GM19397 (cell line): Measurements from ENCODE around the gene CCND1.
"Not testable (repeated sequence)": the region's sequence is repeated elsewhere in the genome, so short reads cannot be mapped to it uniquely, and the experiment has no call there.

Source experiments
- ATAC-seq: cut with Tn5 transposase; IDR thresholded peaks from one replicate; pipeline ENCODE4 v1.9.1; 2021; ENCODE audit warnings: mild to moderate bottlenecking, moderate library complexity; ENCODE audit not compliant: unreplicated experiment

CCND1 gene

GRCh38 chr11:69617220-69617619 lies 23.7 kb upstream of the CCND1 start:
- no peak for ATAC-seq

- ATAC-seq: no peak
These were observed 23.3 kb upstream of the CCND1 start for GRCh38 chr11:69617682-69618081.

- no peak for ATAC-seq
These were observed 22.7 kb upstream of the CCND1 start for GRCh38 chr11:69618237-69618636.

GRCh38 chr11:69620683-69621290 lies 20.2 kb upstream of the CCND1 start:
- ATAC-seq: no peak

GRCh38 chr11:69622097-69622681 lies 18.8 kb upstream of the CCND1 start:
- ATAC-seq: not testable (repeated sequence)

- ATAC-seq: no peak
These were observed 16.7 kb upstream of the CCND1 start for GRCh38 chr11:69624293-69624692.

- no peak for ATAC-seq
These were observed 15.5 kb upstream of the CCND1 start for GRCh38 chr11:69625476-69625875.

GRCh38 chr11:69627551-69627950 lies 13.4 kb upstream of the CCND1 start:
- ATAC-seq: no peak

- no peak for ATAC-seq
These were observed 10.9 kb upstream of the CCND1 start for GRCh38 chr11:69630017-69630416.

- no peak for ATAC-seq
These were observed 10.5 kb upstream of the CCND1 start for GRCh38 chr11:69630424-69630823.

- ATAC-seq: no peak
These were observed 8.1 kb upstream of the CCND1 start for GRCh38 chr11:69632900-69633299.

- ATAC-seq: no peak
These were observed 6.9 kb upstream of the CCND1 start for GRCh38 chr11:69634069-69634468.

GRCh38 chr11:69634590-69634989 lies 6.4 kb upstream of the CCND1 start:
- no peak for ATAC-seq

GRCh38 chr11:69635195-69635594 lies 5.8 kb upstream of the CCND1 start:
- ATAC-seq: no peak

- no peak for ATAC-seq
These were observed 5.0 kb upstream of the CCND1 start for GRCh38 chr11:69635804-69636511.

GRCh38 chr11:69636512-69637197 lies 4.3 kb upstream of the CCND1 start:
- no peak for ATAC-seq

- no peak for ATAC-seq
These were observed 3.6 kb upstream of the CCND1 start for GRCh38 chr11:69637198-69637940.

- no peak for ATAC-seq
These were observed 2.8 kb upstream of the CCND1 start for GRCh38 chr11:69637941-69638871.

- no peak for ATAC-seq
These were observed 1.8 kb upstream of the CCND1 start for GRCh38 chr11:69638941-69639681.
